SK-N-SH (cell line): ENCODE data around the gene MYH10. TPM values are rescaled to one million over a fixed set of nuclear protein-coding genes. Genes with fewer than 3 reads are reported as not detected.

ENCODE experiments used
- CTCF ChIA-PET: fragments of 300-600, 350-600 bp; formaldehyde crosslinking; extraction: SDS; loops from one replicate; lab custom pipeline; 2021; lab: Yijun Ruan, JAX
- POLR2A ChIA-PET: fragments of 350-600 bp; sonication (Branson Sonifier 250); formaldehyde crosslinking; extraction: SDS; loops from one replicate; lab custom pipeline; 2020; ENCODE audit warnings: antibody characterized with exemption, inconsistent platforms; lab: Yijun Ruan, JAX
- DNase-seq: peaks from one replicate; pipeline ENCODE4 v3.0.0; 2012
- H2AFZ ChIP-seq: fragments of 200-600 bp; sonication (generic); 2 replicates; pipeline ENCODE4 v1.8.1; 2016; ENCODE audit warnings: antibody characterized with exemption, mild to moderate bottlenecking, low read depth
- H3F3A ChIP-seq: fragments of 200-600 bp; sonication (generic); replicated peaks from 2 replicates; pipeline ENCODE3; 2016; ENCODE audit warnings: antibody characterized with exemption, mild to moderate bottlenecking; ENCODE audit not compliant: insufficient read depth
- H3K27ac ChIP-seq, 2 experiments: fragments of 200-500 bp in 1 of 2; fragments of 200-600 bp in 1 of 2; sonication (Bioruptor generic) in 1 of 2; sonication (generic), shearing (Covaris generic) in 1 of 2; 2 replicates each; pipeline versions ENCODE4 v1.5.1 to v1.6.1; 2014 to 2016; ENCODE audit warnings: low read depth in 2 of 2, inconsistent platforms in 1 of 2, low read length in 1 of 2, mild to moderate bottlenecking in 1 of 2, mixed read lengths in 1 of 2
- H3K27me3 ChIP-seq: fragments of 200-600 bp; sonication (generic), shearing (Covaris generic); 2 replicates; pipeline ENCODE4 v1.6.1; 2016; ENCODE audit warnings: mixed run types; ENCODE audit not compliant: insufficient read depth
- H3K36me3 ChIP-seq, 2 experiments: fragments of 200-500 bp in 1 of 2; fragments of 200-600 bp in 1 of 2; sonication (Bioruptor generic) in 1 of 2; sonication (generic) in 1 of 2; replicated peaks in 1 of 2; 2 replicates each; pipeline versions ENCODE3 to v1.5.1; 2014 to 2016; ENCODE audit warnings: low read length in 1 of 2, mild to moderate bottlenecking in 1 of 2; ENCODE audit not compliant: insufficient read depth in 2 of 2, control insufficient read depth in 1 of 2
- H3K4me1 ChIP-seq, 2 experiments: fragments of 200-500 bp in 1 of 2; fragments of 200-600 bp in 1 of 2; sonication (Bioruptor generic) in 1 of 2; sonication (generic), shearing (Covaris generic) in 1 of 2; 2 replicates each; pipeline versions ENCODE4 v1.5.1 to v1.6.1; 2014 to 2016; ENCODE audit warnings: low read depth in 1 of 2, low read length in 1 of 2, mixed run types in 1 of 2; ENCODE audit not compliant: insufficient read depth in 2 of 2, control insufficient read depth in 1 of 2
- H3K4me2 ChIP-seq: fragments of 200-600 bp; sonication (generic), shearing (Covaris generic); 2 replicates; pipeline ENCODE4 v1.6.1; 2017; ENCODE audit warnings: mixed run types
- H3K4me3 ChIP-seq, 2 experiments: fragments of 200-500 bp in 1 of 2; fragments of 200-600 bp in 1 of 2; sonication (Bioruptor generic) in 1 of 2; sonication (generic), shearing (Covaris generic) in 1 of 2; 2 replicates each; pipeline versions ENCODE4 v1.5.1 to v1.8.1; 2014 to 2016; ENCODE audit warnings: low read depth in 2 of 2, inconsistent platforms in 1 of 2, low read length in 1 of 2, mild to moderate bottlenecking in 1 of 2, mixed read lengths in 1 of 2, moderate library complexity in 1 of 2
- H3K79me2 ChIP-seq: fragments of 200-600 bp; sonication (generic); 2 replicates; pipeline ENCODE4 v1.8.1; 2017; ENCODE audit warnings: mild to moderate bottlenecking; ENCODE audit not compliant: insufficient read depth
- H3K9ac ChIP-seq: fragments of 200-600 bp; sonication (generic); 2 replicates; pipeline ENCODE4 v1.6.1; 2017; ENCODE audit warnings: mixed run types
- H3K9me2 ChIP-seq: fragments of 200-600 bp; sonication (generic); 2 replicates; pipeline ENCODE4 v1.6.1; 2017; ENCODE audit warnings: mixed run types
- H3K9me3 ChIP-seq: fragments of 200-600 bp; sonication (generic); 2 replicates; pipeline ENCODE4 v1.6.1; 2017; ENCODE audit warnings: mixed run types, mild to moderate bottlenecking, moderate library complexity
- H4K20me1 ChIP-seq: fragments of 200-600 bp; sonication (generic); 2 replicates; pipeline ENCODE4 v1.6.1; 2017; ENCODE audit warnings: mild to moderate bottlenecking, mixed run types; ENCODE audit not compliant: insufficient read depth
- CHD2 ChIP-seq: fragments of 150-350 bp; IDR thresholded peaks from 2 replicates; pipeline ENCODE4 v1.6.1; 2018; ENCODE audit warnings: low read length; ENCODE audit not compliant: partially characterized antibody
- FOXM1 ChIP-seq: IDR thresholded peaks from 2 replicates; pipeline ENCODE4 v1.4.0; 2012; ENCODE audit warnings: low read depth, mild to moderate bottlenecking
- JUND ChIP-seq: IDR thresholded peaks from 2 replicates; pipeline ENCODE4 v1.4.0; 2012
- MAX ChIP-seq: IDR thresholded peaks from 2 replicates; pipeline ENCODE4 v1.4.0; 2012; ENCODE audit warnings: low read depth
- MXI1 ChIP-seq: IDR thresholded peaks from 2 replicates; pipeline ENCODE4 v1.6.1; 2012; ENCODE audit warnings: mild to moderate bottlenecking, low read depth, low read length, improper control_type of control experiment
- NRF1 ChIP-seq: IDR thresholded peaks from 2 replicates; pipeline ENCODE4 v1.6.1; 2012; ENCODE audit warnings: low read depth, mild to moderate bottlenecking, low read length
- POLR2AphosphoS5 ChIP-seq: IDR thresholded peaks from 2 replicates; pipeline ENCODE4 v1.6.1; 2012; ENCODE audit warnings: low read depth, low read length
- SIN3A ChIP-seq: IDR thresholded peaks from 2 replicates; pipeline ENCODE4 v1.6.1; 2012; ENCODE audit warnings: low read depth, mild to moderate bottlenecking, low read length, moderate library complexity, borderline replicate concordance
- SMC3 ChIP-seq: IDR thresholded peaks from 2 replicates; pipeline ENCODE4 v1.6.1; 2012; ENCODE audit warnings: low read depth, low read length, improper control_type of control experiment
- TCF12 ChIP-seq: IDR thresholded peaks from 2 replicates; pipeline ENCODE4 v1.4.0; 2012
- TEAD4 ChIP-seq: IDR thresholded peaks from 2 replicates; pipeline ENCODE4 v1.4.0; 2012; ENCODE audit warnings: mild to moderate bottlenecking, borderline replicate concordance; ENCODE audit not compliant: insufficient read depth
- YY1 ChIP-seq: IDR thresholded peaks from 2 replicates; pipeline ENCODE4 v1.4.0; 2012; ENCODE audit warnings: low read depth, mild to moderate bottlenecking
- WGBS: methylation state at CpG from one replicate; pipeline ENCODE4 v1.1.6; 2017; ENCODE audit warnings: low lambda C conversion rate; 5-methylcytosine and 5-hydroxymethylcytosine counted together
- polyA plus RNA-seq, 3 experiments: library from polyadenylated mRNA; depleted of rRNA; stranded (reverse); fragments of >200 nt; gene quantifications; 2 replicates each; pipeline ENCODE4 v1.2.3, GENCODE V29; 2012
- TF ChIP-seq, protein P1 (sequence below): IDR thresholded peaks from 2 replicates; pipeline ENCODE4 v1.6.1; 2012; ENCODE audit warnings: mild to moderate bottlenecking, low read depth, low read length, moderate library complexity

Gene MYH10
- polyA plus RNA-seq, 1 of the 3 experiments (the other 2 are of a cell fraction), result 64.2 TPM

GRCh38 chr17:8465759-8466158, 164.8 kb downstream of the MYH10 start:
- POLR2A ChIA-PET, result no interaction called here
- H3K36me3 ChIP-seq, result peaks cover 31 to 58% of the 10 kb centered on the region in 2 experiments
- H3K4me3 ChIP-seq, result no peak overlapping the region
- CTCF ChIA-PET, result no interaction called here
- no peak for DNase-seq
- no peak overlapping the region for H3K9ac ChIP-seq
- peaks cover 59% of the 10 kb centered on the region for H4K20me1 ChIP-seq
- no peaks in the 10 kb centered on the region for H3K27me3 ChIP-seq
- no peak overlapping the region for H3K27ac ChIP-seq
- no peak for TF ChIP-seq SIN3A
- TF ChIP-seq FOXM1, result no peak
- TF ChIP-seq MAX, result no peak
- WGBS, result 94% methylated on average over 9 of the region's 12 CpGs
- H3K9me3 ChIP-seq, result no peaks in the 10 kb centered on the region
- H2AFZ ChIP-seq, result no peak overlapping the region
- no peaks in the 10 kb centered on the region for H3K9me2 ChIP-seq
- H3K4me1 ChIP-seq, result no peaks in the 10 kb centered on the region; a peak in 2 of 4 replicates
- H3K79me2 ChIP-seq, result peaks cover 60% of the 10 kb centered on the region
- no peak overlapping the region for H3K4me2 ChIP-seq
- peaks cover 3% of the 10 kb centered on the region for H3F3A ChIP-seq

DNA sequence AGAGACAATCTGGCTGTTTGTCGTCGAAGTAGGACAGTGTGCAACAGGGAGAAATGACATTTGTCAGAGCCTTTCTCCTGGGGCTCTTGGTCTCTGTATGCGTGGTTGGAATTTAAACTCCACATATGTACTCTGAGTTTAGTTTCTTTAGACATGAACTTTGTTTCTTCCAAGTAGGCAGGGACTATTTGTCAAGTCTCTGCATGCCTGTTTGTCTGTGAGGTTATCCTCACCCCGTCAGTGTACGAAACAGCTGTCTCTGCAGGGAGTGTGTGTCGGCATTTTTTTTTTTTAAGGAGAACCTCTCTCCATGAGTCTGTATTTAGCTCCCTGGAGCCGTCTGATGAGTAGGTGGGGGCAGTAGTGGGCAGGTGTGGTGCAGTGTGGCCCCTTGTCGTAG, 165.2 kb downstream of the MYH10 start:
- ChIA-PET POLR2A (no interaction called here), CTCF (no interaction called here)
- Histone ChIP-seq H3K9me2 (no peaks in the 10 kb centered on the region), H3K4me3 (no peak overlapping the region), H3K9ac (no peak overlapping the region), H3K27me3 (no peaks in the 10 kb centered on the region), H3F3A (peaks cover 3% of the 10 kb centered on the region), H3K4me2 (no peak overlapping the region), H3K4me1 (no peaks in the 10 kb centered on the region; a peak in 2 of 4 replicates), H3K79me2 (peaks cover 56% of the 10 kb centered on the region), H4K20me1 (peaks cover 55% of the 10 kb centered on the region), H3K9me3 (no peaks in the 10 kb centered on the region), H2AFZ (no peak overlapping the region), H3K27ac (no peak overlapping the region), H3K36me3 (peaks cover 32 to 62% of the 10 kb centered on the region in 2 experiments)
- TF ChIP-seq FOXM1 (no peak), MXI1 (no peak), YY1 (no peak), TEAD4 (no peak), JUND (no peak), NRF1 (no peak), TCF12 (no peak), SMC3 (no peak), CHD2 (no peak), POLR2AphosphoS5 (no peak)
- TF ChIP-seq, protein P1, sequence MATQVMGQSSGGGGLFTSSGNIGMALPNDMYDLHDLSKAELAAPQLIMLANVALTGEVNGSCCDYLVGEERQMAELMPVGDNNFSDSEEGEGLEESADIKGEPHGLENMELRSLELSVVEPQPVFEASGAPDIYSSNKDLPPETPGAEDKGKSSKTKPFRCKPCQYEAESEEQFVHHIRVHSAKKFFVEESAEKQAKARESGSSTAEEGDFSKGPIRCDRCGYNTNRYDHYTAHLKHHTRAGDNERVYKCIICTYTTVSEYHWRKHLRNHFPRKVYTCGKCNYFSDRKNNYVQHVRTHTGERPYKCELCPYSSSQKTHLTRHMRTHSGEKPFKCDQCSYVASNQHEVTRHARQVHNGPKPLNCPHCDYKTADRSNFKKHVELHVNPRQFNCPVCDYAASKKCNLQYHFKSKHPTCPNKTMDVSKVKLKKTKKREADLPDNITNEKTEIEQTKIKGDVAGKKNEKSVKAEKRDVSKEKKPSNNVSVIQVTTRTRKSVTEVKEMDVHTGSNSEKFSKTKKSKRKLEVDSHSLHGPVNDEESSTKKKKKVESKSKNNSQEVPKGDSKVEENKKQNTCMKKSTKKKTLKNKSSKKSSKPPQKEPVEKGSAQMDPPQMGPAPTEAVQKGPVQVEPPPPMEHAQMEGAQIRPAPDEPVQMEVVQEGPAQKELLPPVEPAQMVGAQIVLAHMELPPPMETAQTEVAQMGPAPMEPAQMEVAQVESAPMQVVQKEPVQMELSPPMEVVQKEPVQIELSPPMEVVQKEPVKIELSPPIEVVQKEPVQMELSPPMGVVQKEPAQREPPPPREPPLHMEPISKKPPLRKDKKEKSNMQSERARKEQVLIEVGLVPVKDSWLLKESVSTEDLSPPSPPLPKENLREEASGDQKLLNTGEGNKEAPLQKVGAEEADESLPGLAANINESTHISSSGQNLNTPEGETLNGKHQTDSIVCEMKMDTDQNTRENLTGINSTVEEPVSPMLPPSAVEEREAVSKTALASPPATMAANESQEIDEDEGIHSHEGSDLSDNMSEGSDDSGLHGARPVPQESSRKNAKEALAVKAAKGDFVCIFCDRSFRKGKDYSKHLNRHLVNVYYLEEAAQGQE, result no peak
- DNase-seq, result no peak
- 90% methylated on average over 8 of the region's 8 CpGs for WGBS
